WTC11 (cell line): ENCODE data around the gene DIABLO. TPM values are rescaled to one million over a fixed set of nuclear protein-coding genes. Genes with fewer than 3 reads are reported as not detected.

Experiments used
- CBFB ChIP-seq: sonication (generic); formaldehyde crosslinking; IDR thresholded peaks from 2 replicates; pipeline ENCODE4 v1.8.1; 2022; ENCODE audit warnings: mild to moderate bottlenecking, low read depth, missing genetic modification reagents
- CREB1 ChIP-seq: sonication (generic); formaldehyde crosslinking; IDR thresholded peaks from 2 replicates; pipeline ENCODE4 v1.8.0; 2023; ENCODE audit warnings: mild to moderate bottlenecking, missing genetic modification reagents
- CREM ChIP-seq: sonication (generic); formaldehyde crosslinking; IDR thresholded peaks from 2 replicates; pipeline ENCODE4 v1.8.1; 2022; ENCODE audit warnings: mild to moderate bottlenecking, missing genetic modification reagents, moderate library complexity
- ESRRA ChIP-seq: sonication (generic); formaldehyde crosslinking; IDR thresholded peaks from 2 replicates; pipeline ENCODE4 v1.8.1; 2022; ENCODE audit warnings: mild to moderate bottlenecking, missing genetic modification reagents, borderline replicate concordance
- ETV6 ChIP-seq: sonication (generic); formaldehyde crosslinking; IDR thresholded peaks from 2 replicates; pipeline ENCODE4 v1.8.1; 2022; ENCODE audit warnings: mild to moderate bottlenecking, missing genetic modification reagents
- IRF1 ChIP-seq: sonication (generic); formaldehyde crosslinking; IDR thresholded peaks from 2 replicates; pipeline ENCODE4 v1.8.0; 2023; ENCODE audit warnings: missing genetic modification reagents
- JUN ChIP-seq: sonication (generic); formaldehyde crosslinking; IDR thresholded peaks from 2 replicates; pipeline ENCODE4 v1.8.0; 2023; ENCODE audit warnings: mild to moderate bottlenecking, missing genetic modification reagents
- NFATC4 ChIP-seq: fragments of 250-450 bp; sonication (Bioruptor Pico); IDR thresholded peaks from 2 replicates; pipeline ENCODE4 v1.9.0; 2021; ENCODE audit warnings: mild to moderate bottlenecking
- NFE2L1 ChIP-seq: sonication (generic); formaldehyde crosslinking; IDR thresholded peaks from 2 replicates; pipeline ENCODE4 v1.8.1; 2023; ENCODE audit warnings: missing genetic modification reagents
- NFYB ChIP-seq: sonication (generic); formaldehyde crosslinking; conservative IDR thresholded peaks from 2 replicates; pipeline ENCODE4 v1.8.0; 2022; ENCODE audit warnings: low read depth, missing genetic modification reagents
- NR1H2 ChIP-seq: sonication (generic); formaldehyde crosslinking; IDR thresholded peaks from 2 replicates; pipeline ENCODE4 v1.9.0; 2021; ENCODE audit warnings: mild to moderate bottlenecking, moderate library complexity, missing genetic modification reagents
- NR3C1 ChIP-seq: sonication (generic); formaldehyde crosslinking; conservative IDR thresholded peaks from 2 replicates; pipeline ENCODE4 v1.8.1; 2023; ENCODE audit warnings: low read depth, mild to moderate bottlenecking, missing genetic modification reagents
- SMAD4 ChIP-seq: sonication (generic); formaldehyde crosslinking; IDR thresholded peaks from 2 replicates; pipeline ENCODE4 v1.8.0; 2022; ENCODE audit warnings: mild to moderate bottlenecking, missing genetic modification reagents
- SOX15 ChIP-seq: fragments of 250-450 bp; sonication (Bioruptor Pico); IDR thresholded peaks from 2 replicates; pipeline ENCODE4 v1.9.0; 2021; ENCODE audit warnings: mild to moderate bottlenecking
- ZBTB21 ChIP-seq: sonication (generic); formaldehyde crosslinking; IDR thresholded peaks from 2 replicates; pipeline ENCODE4 v1.8.1; 2023; ENCODE audit warnings: mild to moderate bottlenecking, missing genetic modification reagents, borderline replicate concordance
- ZNF317 ChIP-seq: sonication (generic); formaldehyde crosslinking; IDR thresholded peaks from 2 replicates; pipeline ENCODE4 v1.8.1; 2023; ENCODE audit warnings: low read depth, mild to moderate bottlenecking, moderate library complexity, missing genetic modification reagents, borderline replicate concordance
- ZNF396 ChIP-seq: fragments of 250-450 bp; sonication (Bioruptor Pico); IDR thresholded peaks from 2 replicates; pipeline ENCODE4 v1.8.0; 2021; ENCODE audit warnings: mild to moderate bottlenecking, moderate library complexity, borderline replicate concordance
- ZNF425 ChIP-seq: fragments of 250-450 bp; sonication (Bioruptor Pico); conservative IDR thresholded peaks from 2 replicates; pipeline ENCODE4 v1.9.0; 2021; ENCODE audit warnings: mild to moderate bottlenecking
- ZNF671 ChIP-seq: fragments of 250-450 bp; sonication (Bioruptor Pico); IDR thresholded peaks from 2 replicates; pipeline ENCODE4 v1.8.0; 2021; ENCODE audit warnings: mild to moderate bottlenecking
- ZSCAN18 ChIP-seq: fragments of 250-450 bp; sonication (Bioruptor Pico); IDR thresholded peaks from 2 replicates; pipeline ENCODE4 v2.1.2; 2022; ENCODE audit warnings: mild to moderate bottlenecking, moderate library complexity
- total RNA-seq: library from RNA; stranded (reverse); gene quantifications from 3 replicates; pipeline ENCODE4 v1.2.3, GENCODE V29; 2021
- TF ChIP-seq, protein P1 (sequence below): sonication (generic); formaldehyde crosslinking; IDR thresholded peaks from 2 replicates; pipeline ENCODE4 v1.8.1; 2023; ENCODE audit warnings: mild to moderate bottlenecking, missing genetic modification reagents, moderate library complexity
- TF ChIP-seq, protein P2 (sequence below): sonication (generic); formaldehyde crosslinking; IDR thresholded peaks from 2 replicates; pipeline ENCODE4 v1.8.0; 2022; ENCODE audit warnings: missing genetic modification reagents
- TF ChIP-seq, protein P3 (sequence below): sonication (generic); formaldehyde crosslinking; IDR thresholded peaks from 2 replicates; pipeline ENCODE4 v1.8.0; 2023; ENCODE audit warnings: missing genetic modification reagents, mild to moderate bottlenecking, borderline replicate concordance
- TF ChIP-seq, protein P4 (sequence below): sonication (generic); formaldehyde crosslinking; IDR thresholded peaks from 2 replicates; pipeline ENCODE4 v1.8.0; 2022; ENCODE audit warnings: mild to moderate bottlenecking, missing genetic modification reagents
- TF ChIP-seq, protein P5 (sequence below): sonication (generic); formaldehyde crosslinking; conservative IDR thresholded peaks from 2 replicates; pipeline ENCODE4 v1.8.1; 2022; ENCODE audit warnings: mild to moderate bottlenecking, missing genetic modification reagents

Gene DIABLO
- total RNA-seq, 1 experiment from 2014 or later = 61.7 TPM

GRCh38 chr12:122226366-122227125, 694 bp upstream of the DIABLO start (continued):
- TF ChIP-seq IRF1 (CRISPR knock-in tag) (peak; percentile 98), JUN (CRISPR knock-in tag) (peak; percentile 99), ZNF425 (CRISPR knock-in tag) (no peak), ZBTB21 (peak; percentile 81; the same call in 1 of the 2 replicates), NFYB (CRISPR knock-in tag) (peak; percentile 58), ZSCAN18 (no peak), ZNF396 (no peak), CREM (no peak; the same call in 1 of the 2 replicates), NFATC4 (CRISPR knock-in tag) (no peak), CBFB (CRISPR knock-in tag) (no peak), CREB1 (peak; percentile 94), ESRRA (CRISPR knock-in tag) (peak; percentile 97; the same call in 1 of the 2 replicates), NR1H2 (CRISPR knock-in tag) (peak; percentile 92), SMAD4 (CRISPR knock-in tag) (peak; percentile 94), ZNF671 (CRISPR knock-in tag) (no peak), SOX15 (CRISPR knock-in tag) (no peak), ZNF317 (CRISPR knock-in tag) (peak; percentile 78), ETV6 (CRISPR knock-in tag) (peak; percentile 95), NR3C1 (CRISPR knock-in tag) (no peak), NFE2L1 (CRISPR knock-in tag) (peak; percentile 98)
- TF ChIP-seq, protein P1, sequence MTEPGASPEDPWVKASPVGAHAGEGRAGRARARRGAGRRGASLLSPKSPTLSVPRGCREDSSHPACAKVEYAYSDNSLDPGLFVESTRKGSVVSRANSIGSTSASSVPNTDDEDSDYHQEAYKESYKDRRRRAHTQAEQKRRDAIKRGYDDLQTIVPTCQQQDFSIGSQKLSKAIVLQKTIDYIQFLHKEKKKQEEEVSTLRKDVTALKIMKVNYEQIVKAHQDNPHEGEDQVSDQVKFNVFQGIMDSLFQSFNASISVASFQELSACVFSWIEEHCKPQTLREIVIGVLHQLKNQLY (CRISPR knock-in tag) = peak; percentile 96
- TF ChIP-seq, protein P2, sequence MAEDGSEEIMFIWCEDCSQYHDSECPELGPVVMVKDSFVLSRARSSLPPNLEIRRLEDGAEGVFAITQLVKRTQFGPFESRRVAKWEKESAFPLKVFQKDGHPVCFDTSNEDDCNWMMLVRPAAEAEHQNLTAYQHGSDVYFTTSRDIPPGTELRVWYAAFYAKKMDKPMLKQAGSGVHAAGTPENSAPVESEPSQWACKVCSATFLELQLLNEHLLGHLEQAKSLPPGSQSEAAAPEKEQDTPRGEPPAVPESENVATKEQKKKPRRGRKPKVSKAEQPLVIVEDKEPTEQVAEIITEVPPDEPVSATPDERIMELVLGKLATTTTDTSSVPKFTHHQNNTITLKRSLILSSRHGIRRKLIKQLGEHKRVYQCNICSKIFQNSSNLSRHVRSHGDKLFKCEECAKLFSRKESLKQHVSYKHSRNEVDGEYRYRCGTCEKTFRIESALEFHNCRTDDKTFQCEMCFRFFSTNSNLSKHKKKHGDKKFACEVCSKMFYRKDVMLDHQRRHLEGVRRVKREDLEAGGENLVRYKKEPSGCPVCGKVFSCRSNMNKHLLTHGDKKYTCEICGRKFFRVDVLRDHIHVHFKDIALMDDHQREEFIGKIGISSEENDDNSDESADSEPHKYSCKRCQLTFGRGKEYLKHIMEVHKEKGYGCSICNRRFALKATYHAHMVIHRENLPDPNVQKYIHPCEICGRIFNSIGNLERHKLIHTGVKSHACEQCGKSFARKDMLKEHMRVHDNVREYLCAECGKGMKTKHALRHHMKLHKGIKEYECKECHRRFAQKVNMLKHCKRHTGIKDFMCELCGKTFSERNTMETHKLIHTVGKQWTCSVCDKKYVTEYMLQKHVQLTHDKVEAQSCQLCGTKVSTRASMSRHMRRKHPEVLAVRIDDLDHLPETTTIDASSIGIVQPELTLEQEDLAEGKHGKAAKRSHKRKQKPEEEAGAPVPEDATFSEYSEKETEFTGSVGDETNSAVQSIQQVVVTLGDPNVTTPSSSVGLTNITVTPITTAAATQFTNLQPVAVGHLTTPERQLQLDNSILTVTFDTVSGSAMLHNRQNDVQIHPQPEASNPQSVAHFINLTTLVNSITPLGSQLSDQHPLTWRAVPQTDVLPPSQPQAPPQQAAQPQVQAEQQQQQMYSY (CRISPR knock-in tag) = peak; percentile 76
- TF ChIP-seq, protein P3, sequence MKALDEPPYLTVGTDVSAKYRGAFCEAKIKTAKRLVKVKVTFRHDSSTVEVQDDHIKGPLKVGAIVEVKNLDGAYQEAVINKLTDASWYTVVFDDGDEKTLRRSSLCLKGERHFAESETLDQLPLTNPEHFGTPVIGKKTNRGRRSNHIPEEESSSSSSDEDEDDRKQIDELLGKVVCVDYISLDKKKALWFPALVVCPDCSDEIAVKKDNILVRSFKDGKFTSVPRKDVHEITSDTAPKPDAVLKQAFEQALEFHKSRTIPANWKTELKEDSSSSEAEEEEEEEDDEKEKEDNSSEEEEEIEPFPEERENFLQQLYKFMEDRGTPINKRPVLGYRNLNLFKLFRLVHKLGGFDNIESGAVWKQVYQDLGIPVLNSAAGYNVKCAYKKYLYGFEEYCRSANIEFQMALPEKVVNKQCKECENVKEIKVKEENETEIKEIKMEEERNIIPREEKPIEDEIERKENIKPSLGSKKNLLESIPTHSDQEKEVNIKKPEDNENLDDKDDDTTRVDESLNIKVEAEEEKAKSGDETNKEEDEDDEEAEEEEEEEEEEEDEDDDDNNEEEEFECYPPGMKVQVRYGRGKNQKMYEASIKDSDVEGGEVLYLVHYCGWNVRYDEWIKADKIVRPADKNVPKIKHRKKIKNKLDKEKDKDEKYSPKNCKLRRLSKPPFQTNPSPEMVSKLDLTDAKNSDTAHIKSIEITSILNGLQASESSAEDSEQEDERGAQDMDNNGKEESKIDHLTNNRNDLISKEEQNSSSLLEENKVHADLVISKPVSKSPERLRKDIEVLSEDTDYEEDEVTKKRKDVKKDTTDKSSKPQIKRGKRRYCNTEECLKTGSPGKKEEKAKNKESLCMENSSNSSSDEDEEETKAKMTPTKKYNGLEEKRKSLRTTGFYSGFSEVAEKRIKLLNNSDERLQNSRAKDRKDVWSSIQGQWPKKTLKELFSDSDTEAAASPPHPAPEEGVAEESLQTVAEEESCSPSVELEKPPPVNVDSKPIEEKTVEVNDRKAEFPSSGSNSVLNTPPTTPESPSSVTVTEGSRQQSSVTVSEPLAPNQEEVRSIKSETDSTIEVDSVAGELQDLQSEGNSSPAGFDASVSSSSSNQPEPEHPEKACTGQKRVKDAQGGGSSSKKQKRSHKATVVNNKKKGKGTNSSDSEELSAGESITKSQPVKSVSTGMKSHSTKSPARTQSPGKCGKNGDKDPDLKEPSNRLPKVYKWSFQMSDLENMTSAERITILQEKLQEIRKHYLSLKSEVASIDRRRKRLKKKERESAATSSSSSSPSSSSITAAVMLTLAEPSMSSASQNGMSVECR (CRISPR knock-in tag) = peak; percentile 99
- TF ChIP-seq, protein P4, sequence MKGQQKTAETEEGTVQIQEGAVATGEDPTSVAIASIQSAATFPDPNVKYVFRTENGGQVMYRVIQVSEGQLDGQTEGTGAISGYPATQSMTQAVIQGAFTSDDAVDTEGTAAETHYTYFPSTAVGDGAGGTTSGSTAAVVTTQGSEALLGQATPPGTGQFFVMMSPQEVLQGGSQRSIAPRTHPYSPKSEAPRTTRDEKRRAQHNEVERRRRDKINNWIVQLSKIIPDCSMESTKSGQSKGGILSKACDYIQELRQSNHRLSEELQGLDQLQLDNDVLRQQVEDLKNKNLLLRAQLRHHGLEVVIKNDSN = peak; percentile 87
- TF ChIP-seq, protein P5, sequence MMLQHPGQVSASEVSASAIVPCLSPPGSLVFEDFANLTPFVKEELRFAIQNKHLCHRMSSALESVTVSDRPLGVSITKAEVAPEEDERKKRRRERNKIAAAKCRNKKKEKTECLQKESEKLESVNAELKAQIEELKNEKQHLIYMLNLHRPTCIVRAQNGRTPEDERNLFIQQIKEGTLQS (CRISPR knock-in tag) = peak; percentile 99
